OCI-LY1 (cell line): ENCODE results near the gene BCR.

ENCODE experiments used
- CTCF ChIP-seq: fragments of 200-600 bp; sonication (generic), shearing (Covaris generic); IDR thresholded peaks from 2 replicates; pipeline ENCODE4 v1.5.1; 2017; ENCODE audit warnings: mild to moderate bottlenecking, antibody characterized with exemption, low read length, moderate library complexity, mixed read lengths
- EZH2 ChIP-seq: fragments of 200-600 bp; sonication (generic), shearing (Covaris generic); IDR thresholded peaks from 2 replicates; pipeline ENCODE4 v1.8.0; 2017; ENCODE audit warnings: borderline replicate concordance, mixed run types, mild to moderate bottlenecking, antibody characterized with exemption, low read length, moderate library complexity, mixed read lengths

- TF ChIP-seq CTCF (no peak), EZH2 (no peak)
These were observed 10.2 kb downstream of the BCR start for GRCh38 chr22:23190526-23190925.
